ENCODE measurements around the gene PPARG. TPM values are rescaled to one million over a fixed set of nuclear protein-coding genes. Genes with fewer than 3 reads are reported as not detected.

Gene PPARG
- total RNA-seq, 1 experiment from 2014 or later = 7.1 TPM

GRCh38 chr3:12265508-12265907, 23.4 kb upstream of the PPARG start:
- Mint-ChIP-seq H3K4me1 (ENCODE audit: insufficient read depth, unreplicated experiment) (peaks cover 19% of the 10 kb centered on the region), H3K27me3 (ENCODE audit: insufficient read depth, unreplicated experiment) (no peaks in the 10 kb centered on the region), H3K9me3 (ENCODE audit: unreplicated experiment) (no peaks in the 10 kb centered on the region), H3K4me3 (ENCODE audit: unreplicated experiment) (no peak overlapping the region), H3K36me3 (ENCODE audit: insufficient read depth, unreplicated experiment) (no peaks in the 10 kb centered on the region), H3K27ac (ENCODE audit: low read depth, unreplicated experiment) (peak overlapping the region; percentile 26)
- no peak for DNase-seq (ENCODE audit: unreplicated experiment)
- POLR2A ChIA-PET = no interaction called here
- CTCF ChIA-PET = interaction anchor here (0.8 kb wide), 1 partner anchor 45 kb away, joined by 3 read pairs; no protein-coding TSS in a partner anchor
- no TSS peak for BruUV-seq (replicated peaks)
- no peak for TF ChIP-seq CTCF (IDR thresholded peaks at IDR 0.05; ENCODE audit: unreplicated experiment)
- intact Hi-C loops (cut with micrococcal nuclease) = no loop called here

- BruUV-seq (replicated peaks) = no TSS peak
- ChIA-PET CTCF (interaction anchor here (0.6 kb wide), 1 partner anchor 521 kb away, joined by 3 read pairs; no protein-coding TSS in a partner anchor), POLR2A (interaction anchor here (1.1 kb wide), 1 partner anchor 26 kb away, joined by 4 read pairs; no protein-coding TSS in a partner anchor)
- H3K27ac Mint-ChIP-seq (ENCODE audit: low read depth, unreplicated experiment) = peak overlapping the region; percentile 26
- DNase-seq (ENCODE audit: unreplicated experiment) = no peak
- H3K4me3 Mint-ChIP-seq (ENCODE audit: unreplicated experiment) = no peak overlapping the region
- intact Hi-C loops (cut with micrococcal nuclease) = no loop called here
- H3K9me3 Mint-ChIP-seq (ENCODE audit: unreplicated experiment) = no peaks in the 10 kb centered on the region
- peaks cover 19% of the 10 kb centered on the region for H3K4me1 Mint-ChIP-seq (ENCODE audit: insufficient read depth, unreplicated experiment)
- no peaks in the 10 kb centered on the region for H3K36me3 Mint-ChIP-seq (ENCODE audit: insufficient read depth, unreplicated experiment)
- no peaks in the 10 kb centered on the region for H3K27me3 Mint-ChIP-seq (ENCODE audit: insufficient read depth, unreplicated experiment)
- TF ChIP-seq CTCF (IDR thresholded peaks at IDR 0.05; ENCODE audit: unreplicated experiment) = no peak
Observed at GRCh38 chr3:12266038-12266437, 22.8 kb upstream of the PPARG start.

- BruUV-seq (replicated peaks) = no TSS peak
- no peak for DNase-seq (ENCODE audit: unreplicated experiment)
- no peaks in the 10 kb centered on the region for H3K27me3 Mint-ChIP-seq (ENCODE audit: insufficient read depth, unreplicated experiment)
- ChIA-PET POLR2A (no interaction called here), CTCF (no interaction called here)
- no peak overlapping the region for H3K4me3 Mint-ChIP-seq (ENCODE audit: unreplicated experiment)
- H3K36me3 Mint-ChIP-seq (ENCODE audit: insufficient read depth, unreplicated experiment) = no peaks in the 10 kb centered on the region
- no peak for TF ChIP-seq CTCF (IDR thresholded peaks at IDR 0.05; ENCODE audit: unreplicated experiment)
- peaks cover 19% of the 10 kb centered on the region for H3K4me1 Mint-ChIP-seq (ENCODE audit: insufficient read depth, unreplicated experiment)
- no peak overlapping the region for H3K27ac Mint-ChIP-seq (ENCODE audit: low read depth, unreplicated experiment)
- intact Hi-C loops (cut with micrococcal nuclease) = no loop called here
- no peaks in the 10 kb centered on the region for H3K9me3 Mint-ChIP-seq (ENCODE audit: unreplicated experiment)
Observed at GRCh38 chr3:12267376-12268030, 21.4 kb upstream of the PPARG start.

- POLR2A ChIA-PET = no interaction called here
- TF ChIP-seq CTCF (IDR thresholded peaks at IDR 0.05; ENCODE audit: unreplicated experiment) = no peak
- Mint-ChIP-seq H3K4me3 (ENCODE audit: unreplicated experiment) (no peak overlapping the region), H3K4me1 (ENCODE audit: insufficient read depth, unreplicated experiment) (peaks cover 12% of the 10 kb centered on the region), H3K27me3 (ENCODE audit: insufficient read depth, unreplicated experiment) (no peaks in the 10 kb centered on the region), H3K36me3 (ENCODE audit: insufficient read depth, unreplicated experiment) (no peaks in the 10 kb centered on the region), H3K9me3 (ENCODE audit: unreplicated experiment) (no peaks in the 10 kb centered on the region), H3K27ac (ENCODE audit: low read depth, unreplicated experiment) (no peak overlapping the region)
- DNase-seq (ENCODE audit: unreplicated experiment) = no peak
- CTCF ChIA-PET = no interaction called here
- no TSS peak for BruUV-seq (replicated peaks)
- intact Hi-C loops (cut with micrococcal nuclease) = no loop called here
Observed at GRCh38 chr3:12268049-12268735, 20.7 kb upstream of the PPARG start.

Data from MCF 10A (cell line).